NCI-H2171 (cell line): ENCODE data around the gene TRIM72.
"Not testable (repeated sequence)": the region's sequence is repeated elsewhere in the genome, so short reads cannot be mapped to it uniquely, and the experiment has no call there.

Experiments used
- DNase-seq: peaks from one replicate; lab custom pipeline; 2025; lab: John Stamatoyannopoulos, UW

Gene TRIM72

GRCh38 chr16:31215287-31216162 lies 1.6 kb downstream of the TRIM72 start:
- DNase-seq, result no peak

- DNase-seq, result no peak
Measured at GRCh38 chr16:31216422-31217135, 2.7 kb downstream of the TRIM72 start, which contains the start of gene PYDC1. Gene PYDC1 (minus strand): TSS chr16:31217135. CDS start chr16:31217028, 107 bp downstream.

GRCh38 chr16:31217136-31217530 lies 3.2 kb downstream of the TRIM72 start:
- no peak for DNase-seq

GRCh38 chr16:31219154-31219741 lies 5.3 kb downstream of the TRIM72 start:
- DNase-seq, result no peak

GRCh38 chr16:31221357-31222160 lies 7.6 kb downstream of the TRIM72 start:
- no peak for DNase-seq

GRCh38 chr16:31223044-31223443 lies 9.1 kb downstream of the TRIM72 start:
- DNase-seq, result no peak

- DNase-seq, result no peak
Measured at GRCh38 chr16:31224092-31224955, 10.4 kb downstream of the TRIM72 start.

- DNase-seq, result no peak
Measured at GRCh38 chr16:31225193-31225592, 11.3 kb downstream of the TRIM72 start.

- DNase-seq, result no peak
Measured at GRCh38 chr16:31228206-31228605, 14.3 kb downstream of the TRIM72 start.

GRCh38 chr16:31229501-31229900 lies 15.6 kb downstream of the TRIM72 start:
- DNase-seq, result no peak

- no peak for DNase-seq
Measured at GRCh38 chr16:31238041-31238440, 24.1 kb downstream of the TRIM72 start.

GRCh38 chr16:31242206-31242605 lies 28.3 kb downstream of the TRIM72 start:
- DNase-seq, result no peak

GRCh38 chr16:31243734-31244670 lies 30.1 kb downstream of the TRIM72 start:
- DNase-seq, result no peak

- DNase-seq, result not testable (repeated sequence)
Measured at GRCh38 chr16:31245598-31245997, 31.7 kb downstream of the TRIM72 start.

- DNase-seq, result no peak
Measured at GRCh38 chr16:31246296-31246695, 32.4 kb downstream of the TRIM72 start.

- no peak for DNase-seq
Measured at GRCh38 chr16:31248344-31248743, 34.4 kb downstream of the TRIM72 start.

- DNase-seq, result no peak
Measured at GRCh38 chr16:31250782-31251384, 37.0 kb downstream of the TRIM72 start.

GRCh38 chr16:31251435-31251834 lies 37.5 kb downstream of the TRIM72 start:
- DNase-seq, result no peak

- no peak for DNase-seq
Measured at GRCh38 chr16:31253642-31254045, 39.7 kb downstream of the TRIM72 start.
